ENCODE measurements around the gene CFAP90.

CFAP90 gene

GRCh38 chr5:7850395-7851239 is at the start of gene CFAP90:
CFAP90 (minus strand) TSS chr5:7851133; CDS start chr5:7851021, 112 bp downstream.
- DNase-seq (ENCODE audit: low read depth in 1 of 2, low spot score in 1 of 2), result no peak

- DNase-seq (ENCODE audit: low read depth in 1 of 2, low spot score in 1 of 2), result no peak
Observed at GRCh38 chr5:7897014-7897600, 46.2 kb upstream of the CFAP90 start.

GRCh38 chr5:7894860-7895259 is 43.9 kb upstream of the CFAP90 start:
- no peak for DNase-seq (ENCODE audit: low read depth in 1 of 2, low spot score in 1 of 2)

GRCh38 chr5:7894439-7894838 is 43.5 kb upstream of the CFAP90 start:
- no peak for DNase-seq (ENCODE audit: low read depth in 1 of 2, low spot score in 1 of 2)

GRCh38 chr5:7888901-7889300 is 38.0 kb upstream of the CFAP90 start:
- DNase-seq (ENCODE audit: low read depth in 1 of 2, low spot score in 1 of 2), result no peak

GRCh38 chr5:7886849-7887475 is 36.0 kb upstream of the CFAP90 start:
- no peak for DNase-seq (ENCODE audit: low read depth in 1 of 2, low spot score in 1 of 2)

GRCh38 chr5:7884491-7885267 is 33.7 kb upstream of the CFAP90 start:
- no peak for DNase-seq (ENCODE audit: low read depth in 1 of 2, low spot score in 1 of 2)

GRCh38 chr5:7882926-7883325 is 32.0 kb upstream of the CFAP90 start:
- no peak for DNase-seq (ENCODE audit: low read depth in 1 of 2, low spot score in 1 of 2)

GRCh38 chr5:7881816-7882215 is 30.9 kb upstream of the CFAP90 start:
- no peak for DNase-seq (ENCODE audit: low read depth in 1 of 2, low spot score in 1 of 2)

GRCh38 chr5:7881091-7881490 is 30.2 kb upstream of the CFAP90 start:
- DNase-seq (ENCODE audit: low read depth in 1 of 2, low spot score in 1 of 2), result no peak

GRCh38 chr5:7878381-7878873 is 27.5 kb upstream of the CFAP90 start:
- no peak for DNase-seq (ENCODE audit: low read depth in 1 of 2, low spot score in 1 of 2)

GRCh38 chr5:7877851-7878250 is 26.9 kb upstream of the CFAP90 start:
- DNase-seq (ENCODE audit: low read depth in 1 of 2, low spot score in 1 of 2), result no peak

GRCh38 chr5:7876867-7877266 is 25.9 kb upstream of the CFAP90 start:
- no peak for DNase-seq (ENCODE audit: low read depth in 1 of 2, low spot score in 1 of 2)

GRCh38 chr5:7875151-7875550 is 24.2 kb upstream of the CFAP90 start:
- DNase-seq (ENCODE audit: low read depth in 1 of 2, low spot score in 1 of 2), result no peak

- DNase-seq (ENCODE audit: low read depth in 1 of 2, low spot score in 1 of 2), result no peak
Observed at GRCh38 chr5:7874639-7875038, 23.7 kb upstream of the CFAP90 start.

- no peak for DNase-seq (ENCODE audit: low read depth in 1 of 2, low spot score in 1 of 2)
Observed at GRCh38 chr5:7873216-7873615, 22.3 kb upstream of the CFAP90 start.

GRCh38 chr5:7872517-7873130 is 21.7 kb upstream of the CFAP90 start:
- DNase-seq (ENCODE audit: low read depth in 1 of 2, low spot score in 1 of 2), result no peak

- DNase-seq (ENCODE audit: low read depth in 1 of 2, low spot score in 1 of 2), result no peak
Observed at GRCh38 chr5:7871653-7872052, 20.7 kb upstream of the CFAP90 start.

GRCh38 chr5:7869474-7870136 is 18.7 kb upstream of the CFAP90 start:
- DNase-seq (ENCODE audit: low read depth in 1 of 2, low spot score in 1 of 2), result no peak

- DNase-seq (ENCODE audit: low read depth in 1 of 2, low spot score in 1 of 2), result peak; percentile 81 to 82
Observed at GRCh38 chr5:7868773-7869473, 18.0 kb upstream of the CFAP90 start, which contains the start of the genes FASTKD3 and MTRR. FASTKD3 (minus strand) TSS chr5:7869031; CDS start chr5:7868083, 948 bp downstream. MTRR (plus strand) TSS chr5:7869148; CDS start chr5:7870795, 1,647 bp downstream.

Measured in activated T-helper 1 cell treated with anti-CD3 and anti-CD28 coated beads, Interleukin-2, amount 50 U/mL, for 16 hours (primary cell).